ENCODE data around the gene TUBB4B.

The TUBB4B gene

DNA sequence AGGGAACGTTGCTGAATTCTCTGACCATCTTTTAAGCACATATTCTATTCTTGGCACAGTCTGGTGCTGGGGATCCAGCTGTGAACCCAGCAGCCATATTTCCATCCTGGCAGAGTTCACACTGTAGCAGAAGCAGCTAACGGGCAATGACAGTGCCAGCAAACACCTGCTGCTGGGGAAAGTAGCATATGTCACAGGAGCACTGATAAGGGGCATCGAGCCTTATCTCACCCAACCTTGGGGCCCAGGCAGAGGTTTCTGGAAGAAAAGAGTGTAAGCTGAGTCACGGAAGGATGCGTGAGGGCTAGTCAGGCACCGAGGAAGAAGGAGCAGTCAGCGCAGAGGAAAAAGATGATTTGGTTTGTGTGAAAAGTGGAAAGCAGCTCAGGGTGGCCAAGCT, 34.5 kb upstream of the TUBB4B start:
- in situ Hi-C loops (cut with MboI; ENCODE audit: low pct_unique_long_range_greater_than_20kb, low sequenced_read_pairs): no loop called here
- DNase-seq: no peak

GRCh38 chr9:137211532-137211931, 29.6 kb upstream of the TUBB4B start:
- no peak for DNase-seq
- in situ Hi-C loops (cut with MboI; ENCODE audit: low pct_unique_long_range_greater_than_20kb, low sequenced_read_pairs): no loop called here

- in situ Hi-C loops (cut with MboI; ENCODE audit: low pct_unique_long_range_greater_than_20kb, low sequenced_read_pairs): no loop called here
- no peak for DNase-seq
Measured at GRCh38 chr9:137212520-137212919, 28.6 kb upstream of the TUBB4B start.

GRCh38 chr9:137213160-137214060, 27.7 kb upstream of the TUBB4B start:
- DNase-seq: no peak
- in situ Hi-C loops (cut with MboI; ENCODE audit: low pct_unique_long_range_greater_than_20kb, low sequenced_read_pairs): no loop called here

DNA sequence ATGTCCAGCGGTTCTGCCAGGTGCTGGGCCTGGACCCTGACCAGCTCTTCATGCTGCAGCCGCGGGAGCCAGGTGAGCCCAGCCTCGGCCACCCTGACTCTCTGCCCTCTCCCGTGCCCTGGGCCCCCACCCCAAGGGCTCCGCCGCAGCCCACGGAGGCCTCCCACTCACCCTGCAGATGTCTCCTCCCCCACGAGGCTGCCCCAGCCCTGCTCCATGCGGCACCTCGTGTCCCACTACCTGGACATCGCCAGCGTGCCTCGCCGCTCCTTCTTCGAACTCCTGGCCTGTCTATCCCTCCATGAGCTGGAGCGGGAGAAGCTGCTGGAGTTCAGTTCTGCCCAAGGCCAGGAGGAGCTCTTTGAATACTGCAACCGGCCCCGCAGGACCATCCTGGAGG, 26.5 kb upstream of the TUBB4B start:
- DNase-seq: no peak
- in situ Hi-C loops (cut with MboI; ENCODE audit: low pct_unique_long_range_greater_than_20kb, low sequenced_read_pairs): no loop called here

DNA sequence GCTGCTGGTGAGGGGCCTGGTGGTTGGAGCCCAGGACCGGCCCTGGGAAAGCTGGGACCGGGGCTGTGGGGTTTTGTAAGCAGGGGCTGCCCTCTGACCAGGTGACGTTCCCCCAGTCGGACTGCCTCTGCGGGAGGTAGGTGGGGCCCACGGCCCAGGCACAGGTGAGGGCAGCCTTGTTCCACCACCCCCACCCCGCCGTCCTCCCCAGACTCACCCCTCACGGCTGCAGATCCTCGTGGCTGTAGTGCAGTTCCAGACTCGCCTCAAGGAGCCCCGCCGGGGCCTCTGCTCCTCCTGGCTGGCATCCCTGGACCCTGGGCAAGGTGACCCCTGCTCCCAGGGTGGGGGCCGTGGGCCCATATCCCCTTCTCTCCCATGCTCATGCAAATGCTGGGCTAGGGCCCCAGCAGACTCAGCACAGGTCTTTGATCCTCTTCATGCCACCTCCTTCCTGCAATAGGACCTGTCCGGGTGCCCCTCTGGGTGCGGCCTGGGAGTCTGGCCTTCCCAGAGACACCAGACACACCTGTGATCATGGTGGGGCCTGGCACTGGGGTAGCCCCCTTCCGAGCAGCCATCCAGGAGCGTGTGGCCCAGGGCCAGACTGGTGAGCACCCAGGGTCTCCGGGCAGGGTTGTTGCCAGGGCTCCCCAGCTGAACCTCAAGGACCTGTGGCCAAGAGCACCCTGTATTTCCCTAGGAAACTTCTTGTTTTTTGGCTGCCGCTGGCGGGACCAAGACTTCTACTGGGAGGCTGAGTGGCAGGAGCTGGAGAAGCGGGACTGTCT, 25.7 kb upstream of the TUBB4B start:
- in situ Hi-C loops (cut with MboI; ENCODE audit: low pct_unique_long_range_greater_than_20kb, low sequenced_read_pairs): no loop called here
- no peak for DNase-seq

DNA sequence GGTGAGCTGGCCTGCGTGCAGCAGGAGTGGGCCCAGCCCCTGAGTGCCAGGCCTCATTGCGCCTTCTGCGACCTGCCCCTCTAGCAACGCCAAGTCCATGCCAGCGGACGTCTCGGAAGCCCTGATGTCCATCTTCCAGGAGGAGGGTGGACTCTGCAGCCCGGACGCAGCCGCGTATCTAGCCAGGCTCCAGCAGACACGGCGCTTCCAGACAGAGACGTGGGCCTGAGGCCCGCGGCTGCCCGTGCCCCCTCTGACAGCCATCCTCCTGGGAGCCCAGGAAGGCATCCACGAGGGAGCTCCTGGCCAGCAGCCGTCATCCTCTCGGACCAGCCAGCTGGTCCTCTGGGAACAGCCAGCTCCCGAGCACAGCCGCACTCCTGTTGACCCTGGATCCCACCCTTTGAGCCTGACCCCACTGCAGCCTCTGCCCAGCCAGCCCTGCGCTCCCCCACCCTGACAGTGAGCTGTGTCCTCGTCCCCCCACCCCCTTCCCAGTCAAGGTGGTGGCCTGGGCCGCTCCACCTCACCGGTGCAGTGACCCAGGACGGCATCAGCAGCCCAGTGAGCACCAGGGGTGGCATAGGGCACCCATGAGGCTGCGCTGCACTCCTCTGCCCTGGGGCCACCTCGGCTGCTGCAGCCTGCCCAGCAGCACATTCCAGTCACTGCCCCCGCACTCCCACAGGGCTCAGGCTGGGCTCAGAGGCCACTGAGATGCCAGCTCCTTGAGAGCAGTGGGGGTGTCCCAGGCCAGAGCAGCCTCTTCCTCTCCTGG, 24.7 kb upstream of the TUBB4B start:
- in situ Hi-C loops (cut with MboI; ENCODE audit: low pct_unique_long_range_greater_than_20kb, low sequenced_read_pairs): no loop called here
- DNase-seq: no peak

DNA sequence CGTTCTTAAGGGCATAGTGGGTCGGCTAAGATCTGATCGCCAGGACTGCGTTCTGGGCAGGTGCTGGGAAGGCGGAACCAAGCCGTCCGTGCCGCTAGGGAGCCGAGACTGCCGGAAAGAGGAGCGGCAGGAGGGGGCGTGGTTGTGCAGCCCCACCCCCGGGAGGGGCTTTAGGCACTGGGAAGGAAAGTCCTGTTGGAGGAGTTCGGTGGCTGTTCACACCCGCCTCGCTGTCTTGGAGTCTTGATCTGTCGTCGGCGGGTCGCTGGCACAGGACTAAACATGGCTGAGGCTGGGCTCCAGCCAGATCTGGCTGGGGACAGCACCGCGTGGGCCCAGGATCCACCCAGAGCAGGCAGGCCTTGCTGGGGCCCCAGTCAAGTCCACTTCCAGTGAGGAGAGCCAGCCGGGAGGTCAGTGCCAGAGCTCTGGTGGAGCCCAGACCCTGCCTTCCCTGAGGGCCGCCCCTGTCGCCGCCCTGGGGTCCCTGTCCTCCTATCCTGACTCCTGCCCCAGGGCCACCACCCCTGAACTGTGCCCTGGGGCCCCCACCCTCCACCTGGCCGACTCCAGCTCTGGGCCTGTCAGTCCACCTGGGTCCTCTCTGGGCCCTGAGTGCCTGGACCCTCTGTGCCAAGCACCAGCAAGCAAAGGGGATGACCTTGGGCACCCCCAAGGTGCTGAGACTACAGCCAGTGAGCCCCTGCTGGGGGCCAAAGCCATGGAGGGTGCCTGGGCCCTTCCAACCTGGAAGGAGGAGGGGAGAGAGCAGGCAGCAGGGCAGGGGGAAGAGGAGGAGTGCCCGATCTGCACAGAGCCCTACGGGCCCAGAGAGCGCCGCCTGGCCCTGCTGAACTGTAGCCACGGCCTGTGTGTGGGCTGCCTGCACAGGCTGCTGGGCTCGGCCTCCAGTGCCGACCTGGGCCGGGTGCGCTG, 23.5 kb upstream of the TUBB4B start:
- no peak for DNase-seq
- in situ Hi-C loops (cut with MboI; ENCODE audit: low pct_unique_long_range_greater_than_20kb, low sequenced_read_pairs): no loop called here

DNA sequence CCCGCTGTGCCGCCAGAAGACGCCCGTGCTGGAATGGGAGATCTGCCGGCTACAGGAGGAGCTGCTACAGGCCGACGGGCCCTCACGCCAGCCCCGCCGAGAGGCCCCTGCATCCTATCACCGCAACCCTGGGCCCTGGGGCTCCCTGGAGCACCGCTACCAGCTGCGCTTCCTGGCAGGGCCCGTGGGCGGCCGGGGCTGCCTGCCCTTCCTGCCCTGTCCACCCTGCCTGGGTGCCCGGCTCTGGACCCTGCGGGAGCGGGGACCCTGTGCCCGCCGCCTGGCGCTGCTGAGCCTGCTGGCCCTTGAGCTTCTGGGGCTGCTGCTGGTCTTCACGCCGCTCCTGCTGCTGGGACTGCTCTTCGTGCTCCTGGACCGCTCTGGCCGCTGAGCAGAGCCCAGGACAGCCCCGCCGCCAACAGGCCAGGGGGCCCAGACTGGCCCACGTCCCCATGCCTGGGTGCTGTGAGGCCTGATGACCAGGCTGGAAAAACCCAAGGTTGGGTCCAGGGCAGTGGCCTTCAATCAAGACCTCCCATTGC, 22.8 kb upstream of the TUBB4B start:
- in situ Hi-C loops (cut with MboI; ENCODE audit: low pct_unique_long_range_greater_than_20kb, low sequenced_read_pairs): no loop called here
- no peak for DNase-seq

- DNase-seq: no peak
- in situ Hi-C loops (cut with MboI; ENCODE audit: low pct_unique_long_range_greater_than_20kb, low sequenced_read_pairs): no loop called here
Measured at GRCh38 chr9:137218754-137219271, 22.3 kb upstream of the TUBB4B start.

GRCh38 chr9:137219757-137220316, 21.2 kb upstream of the TUBB4B start:
- in situ Hi-C loops (cut with MboI; ENCODE audit: low pct_unique_long_range_greater_than_20kb, low sequenced_read_pairs): no loop called here
- no peak for DNase-seq

- no peak for DNase-seq
- in situ Hi-C loops (cut with MboI; ENCODE audit: low pct_unique_long_range_greater_than_20kb, low sequenced_read_pairs): no loop called here
Measured at GRCh38 chr9:137220317-137221094, 20.6 kb upstream of the TUBB4B start.

GRCh38 chr9:137221095-137221505, 20.0 kb upstream of the TUBB4B start:
- in situ Hi-C loops (cut with MboI; ENCODE audit: low pct_unique_long_range_greater_than_20kb, low sequenced_read_pairs): no loop called here
- DNase-seq: no peak

DNA sequence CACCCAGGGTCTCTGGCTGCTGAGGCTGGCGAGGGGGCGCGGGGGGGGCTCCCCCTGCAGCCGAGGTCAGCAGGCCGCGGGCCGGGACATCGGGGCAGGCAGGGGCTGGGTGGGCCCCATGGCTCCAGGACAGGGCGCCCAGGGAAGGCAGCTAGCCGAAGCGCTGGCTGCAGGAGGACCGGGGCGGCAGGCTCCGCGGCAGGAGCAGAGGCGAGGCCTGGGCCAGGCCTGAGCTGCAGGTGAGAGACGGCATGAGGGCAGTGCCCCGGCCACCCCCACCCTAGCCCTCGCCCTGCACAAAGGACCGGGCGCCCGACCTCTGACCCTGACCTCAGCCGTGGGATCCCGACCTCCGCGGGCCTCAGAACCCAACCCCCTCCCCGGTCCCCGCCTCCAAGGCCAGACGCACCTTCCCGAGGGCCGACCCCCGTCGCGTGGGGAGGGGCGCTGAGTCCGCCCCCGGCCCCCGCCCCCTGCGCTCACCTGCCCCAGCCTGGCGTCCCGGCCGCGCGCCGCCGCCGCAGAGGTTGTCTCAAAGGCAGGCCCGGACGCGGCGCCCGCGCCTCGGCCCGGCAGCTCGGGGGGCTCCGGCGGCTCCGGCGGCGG, 19.5 kb upstream of the TUBB4B start:
- in situ Hi-C loops (cut with MboI; ENCODE audit: low pct_unique_long_range_greater_than_20kb, low sequenced_read_pairs): no loop called here
- no peak for DNase-seq

DNA sequence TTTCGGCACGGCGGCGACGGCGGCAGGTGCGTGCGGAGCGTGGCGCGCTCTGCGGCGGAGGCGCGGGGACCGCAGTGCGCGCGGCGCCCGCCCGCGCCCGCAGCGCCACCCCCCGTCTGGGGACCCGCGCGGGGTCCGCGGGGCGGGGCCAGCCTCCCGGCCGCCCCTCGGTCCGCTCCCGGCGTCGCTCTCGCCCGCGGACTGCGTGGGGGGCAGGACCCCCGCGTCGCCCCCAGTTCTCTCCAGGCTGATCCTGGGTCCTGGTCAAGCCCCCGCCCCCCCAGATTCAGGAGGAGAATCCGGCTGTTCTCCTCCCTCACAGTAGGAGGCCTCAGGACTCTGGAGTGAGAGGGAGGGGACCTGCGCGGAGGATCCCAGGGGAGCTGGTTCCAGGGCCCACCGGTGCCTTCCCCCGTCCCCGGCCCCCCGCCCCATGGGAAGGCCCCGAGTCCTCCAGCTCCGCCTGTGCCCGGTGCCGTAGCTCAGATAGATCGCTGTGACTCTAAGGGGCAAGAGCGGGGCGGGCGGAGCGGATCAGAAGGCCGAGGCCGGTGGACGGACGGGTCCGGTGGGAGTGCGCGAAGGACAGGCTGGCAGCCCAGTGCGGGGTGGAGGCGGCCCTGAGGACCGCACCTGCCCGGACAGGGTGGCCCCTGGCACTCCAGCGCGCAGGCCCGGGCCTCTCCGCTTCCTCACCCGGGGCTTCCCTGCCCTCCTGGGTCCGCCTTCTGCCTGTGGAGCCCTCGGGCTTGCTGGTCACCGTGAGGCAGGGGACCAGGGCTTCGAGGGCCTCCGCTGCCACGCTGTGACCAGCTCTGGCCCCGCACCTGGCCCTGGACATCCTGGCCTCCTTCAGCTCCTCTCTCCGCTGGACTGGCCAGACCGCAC, 18.7 kb upstream of the TUBB4B start, which contains the start of gene RNF208:
Gene RNF208 (minus strand): TSS at position 51 of the 888 bp plus-strand sequence. CDS start 1,028 bp downstream, outside the sequence.
- no peak for DNase-seq
- in situ Hi-C loops (cut with MboI; ENCODE audit: low pct_unique_long_range_greater_than_20kb, low sequenced_read_pairs): no loop called here

All from KBM-7 (cell line).